Trophoblast cell (in vitro differentiated cells and primary cell): ENCODE results near the gene NVL. TPM values are rescaled to one million over a fixed set of nuclear protein-coding genes. Genes with fewer than 3 reads are reported as not detected.
A peak's percentile ranks its signal among the peaks of the same experiment; 100 is the strongest.

Experiments
- DNase-seq, 2 donors: peaks; one replicate each; pipeline ENCODE4 v3.0.0-alpha.2; 2016
- H2AFZ ChIP-seq: 2 replicates; pipeline ENCODE4 v1.6.1; 2013; ENCODE audit warnings: low read length, moderate library complexity, mild to moderate bottlenecking; ENCODE audit not compliant: insufficient read depth, poor library complexity
- H2AK5ac ChIP-seq: 2 replicates; pipeline ENCODE4 v1.6.1; 2013; ENCODE audit warnings: mild to moderate bottlenecking, low read length
- H2BK120ac ChIP-seq: 2 replicates; pipeline ENCODE4 v1.6.1; 2013; ENCODE audit warnings: low read length, mild to moderate bottlenecking, moderate library complexity; ENCODE audit not compliant: insufficient read depth, poor library complexity
- H2BK12ac ChIP-seq: 2 replicates; pipeline ENCODE4 v1.6.1; 2013; ENCODE audit warnings: mild to moderate bottlenecking, low read length, moderate library complexity
- H2BK5ac ChIP-seq: 2 replicates; pipeline ENCODE4 v1.6.1; 2013; ENCODE audit warnings: low read length, low read depth, moderate library complexity, mild to moderate bottlenecking; ENCODE audit not compliant: poor library complexity
- H3K14ac ChIP-seq: 2 replicates; pipeline ENCODE4 v1.6.1; 2013; ENCODE audit warnings: mild to moderate bottlenecking, low read length
- H3K18ac ChIP-seq: 2 replicates; pipeline ENCODE4 v1.6.1; 2013; ENCODE audit warnings: mild to moderate bottlenecking, low read length
- H3K23ac ChIP-seq: 2 replicates; pipeline ENCODE4 v1.6.1; 2013; ENCODE audit warnings: low read length
- H3K27ac ChIP-seq: 2 replicates; pipeline ENCODE4 v1.5.1; 2013; ENCODE audit warnings: low read depth, mild to moderate bottlenecking, inconsistent platforms, low read length, moderate library complexity
- H3K27me3 ChIP-seq: 2 replicates; pipeline ENCODE4 v1.6.1; 2013; ENCODE audit warnings: inconsistent platforms, mild to moderate bottlenecking, low read length, moderate library complexity; ENCODE audit not compliant: insufficient read depth
- H3K36me3 ChIP-seq, 2 experiments: 1 replicate in 1 of 2; 2 replicates in 1 of 2; pipeline ENCODE4 v1.6.1; 2013; ENCODE audit warnings: low read length in 2 of 2, mild to moderate bottlenecking in 2 of 2, moderate library complexity in 1 of 2; ENCODE audit not compliant: insufficient read depth in 2 of 2, control insufficient read depth in 1 of 2
- H3K4ac ChIP-seq: 2 replicates; pipeline ENCODE4 v1.6.1; 2013; ENCODE audit warnings: low read depth, mild to moderate bottlenecking, low read length, moderate library complexity
- H3K4me1 ChIP-seq, 2 experiments: 1 replicate in 1 of 2; 2 replicates in 1 of 2; pipeline ENCODE4 v1.6.1; 2013; ENCODE audit warnings: low read length in 2 of 2, mild to moderate bottlenecking in 2 of 2, moderate library complexity in 1 of 2; ENCODE audit not compliant: insufficient read depth in 2 of 2, control insufficient read depth in 1 of 2
- H3K4me2 ChIP-seq: 2 replicates; pipeline ENCODE4 v1.6.1; 2013; ENCODE audit warnings: inconsistent platforms, mild to moderate bottlenecking, low read length, moderate library complexity
- H3K4me3 ChIP-seq: 2 replicates; pipeline ENCODE4 v1.5.1; 2013; ENCODE audit warnings: mild to moderate bottlenecking, low read depth, low read length, inconsistent platforms
- H3K79me1 ChIP-seq: one replicate; pipeline ENCODE4 v1.6.1; 2013; ENCODE audit warnings: low read length
- H3K79me2 ChIP-seq: 2 replicates; pipeline ENCODE4 v1.6.1; 2013; ENCODE audit warnings: low read length, mild to moderate bottlenecking; ENCODE audit not compliant: control insufficient read depth, insufficient read depth, poor library complexity
- H3K9ac ChIP-seq: 2 replicates; pipeline ENCODE4 v1.6.1; 2013; ENCODE audit warnings: mild to moderate bottlenecking, low read length
- H3K9me3 ChIP-seq: 2 replicates; pipeline ENCODE4 v1.6.1; 2013; ENCODE audit warnings: low read depth, mild to moderate bottlenecking, control low read depth, inconsistent platforms, low read length; ENCODE audit not compliant: insufficient read depth
- H4K12ac ChIP-seq: 2 replicates; pipeline ENCODE4 v1.6.1; 2013; ENCODE audit warnings: low read depth, mild to moderate bottlenecking, low read length, moderate library complexity
- H4K8ac ChIP-seq: 2 replicates; pipeline ENCODE4 v1.6.1; 2013; ENCODE audit warnings: low read depth, mild to moderate bottlenecking, low read length, moderate library complexity
- H4K91ac ChIP-seq: one replicate; pipeline ENCODE4 v1.6.1; 2013; ENCODE audit warnings: low read depth, mild to moderate bottlenecking, low read length, moderate library complexity
- WGBS: extraction: QIAGEN DNeasy Blood & Tissue Kit; methylation state at CpG from one replicate; pipeline ENCODE4 v1.1.7; 2013; ENCODE audit warnings: missing lambda C conversion rate; ENCODE audit not compliant: insufficient read length, insufficient coverage; ENCODE audit errors: extremely low coverage; 5-methylcytosine and 5-hydroxymethylcytosine counted together
- polyA plus RNA-seq: library from polyadenylated mRNA; stranded (reverse); fragments of 200-250 nt; gene quantifications from 2 replicates; pipeline ENCODE4 v1.2.3, GENCODE V29; 2013

NVL gene
- 26.8 and 27.9 TPM in 2 replicates for polyA plus RNA-seq

DNA sequence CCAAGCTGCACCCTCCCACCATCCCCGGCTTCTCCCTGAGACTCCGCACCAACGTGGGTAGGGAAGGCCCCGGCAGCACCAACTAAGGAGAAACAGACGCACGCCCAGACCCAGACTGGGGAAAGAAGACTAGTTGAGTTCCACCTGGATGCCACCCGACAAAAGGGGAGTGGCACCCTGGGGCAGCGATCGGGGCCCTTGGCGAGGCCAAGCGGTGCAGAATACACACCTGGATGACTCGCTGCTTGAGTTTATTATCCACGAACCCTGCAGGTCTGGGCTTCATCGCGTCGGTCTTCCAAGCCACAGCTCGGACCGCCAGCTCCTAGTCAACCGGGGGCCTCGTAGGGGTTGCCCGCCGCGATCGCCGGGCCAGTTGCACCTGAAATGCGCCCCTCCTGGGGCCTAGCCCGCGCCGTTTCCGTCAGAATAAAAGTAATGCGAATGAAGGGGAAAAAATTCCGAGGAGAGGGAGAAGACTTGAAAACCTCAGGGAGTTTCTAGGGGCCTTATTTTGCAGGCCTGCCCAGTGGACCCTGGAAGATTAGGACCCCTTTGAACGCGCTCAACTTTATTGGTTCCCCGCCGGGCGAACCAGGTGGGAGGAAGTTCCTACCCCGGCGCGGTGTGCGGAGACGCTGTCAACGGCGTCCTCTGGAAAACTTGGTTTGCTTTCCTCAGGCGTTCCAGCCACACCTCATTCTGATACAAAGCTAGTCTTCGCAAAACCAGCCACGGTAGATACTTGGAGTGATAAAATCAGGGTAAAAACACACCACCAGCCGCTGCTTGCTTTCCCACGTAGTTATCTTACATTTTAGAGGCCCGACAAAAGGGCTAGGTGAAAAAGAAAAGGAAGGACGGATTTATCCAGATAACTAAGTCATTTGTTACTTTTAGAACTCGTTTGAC lies at the start of gene NVL:
Gene NVL, minus strand, starts transcription at position 331 of the 912 bp plus-strand sequence. Its CDS starts 45 bp downstream, at position 286.
- Histone ChIP-seq H3K36me3 (peaks cover 0 to 8% of the 10 kb centered on the region in 2 experiments), H2BK120ac (peak within 1 kb of the TSS; percentile 90), H3K27ac (peak within 1 kb of the TSS; percentile 79), H2BK5ac (peak within 1 kb of the TSS; percentile 96), H3K4ac (peak within 1 kb of the TSS; percentile 72), H4K12ac (peak within 1 kb of the TSS; percentile 17), H2AK5ac (no peak within 1 kb of the TSS), H3K27me3 (no peaks in the 10 kb centered on the region), H4K8ac (peak within 1 kb of the TSS; percentile 84), H3K23ac (no peak within 1 kb of the TSS), H3K9me3 (no peaks in the 10 kb centered on the region), H3K18ac (peak within 1 kb of the TSS; percentile 71), H3K79me2 (peaks cover 3% of the 10 kb centered on the region), H3K14ac (peak within 1 kb of the TSS; percentile 43), H4K91ac (peak within 1 kb of the TSS; percentile 86), H3K9ac (peak within 1 kb of the TSS; percentile 93), H3K4me2 (peak within 1 kb of the TSS; percentile 79), H3K4me3 (peak within 1 kb of the TSS; percentile 95), H3K79me1 (peaks cover 6% of the 10 kb centered on the region), H2BK12ac (peak within 1 kb of the TSS; percentile 6), H2AFZ (peak within 1 kb of the TSS; percentile 42), H3K4me1 (peaks cover 0 to 2% of the 10 kb centered on the region in 2 experiments)
- peak; percentile 83 to 92 for DNase-seq
- no CpG with 5 or more reads among the region's 52 CpGs for WGBS

DNA sequence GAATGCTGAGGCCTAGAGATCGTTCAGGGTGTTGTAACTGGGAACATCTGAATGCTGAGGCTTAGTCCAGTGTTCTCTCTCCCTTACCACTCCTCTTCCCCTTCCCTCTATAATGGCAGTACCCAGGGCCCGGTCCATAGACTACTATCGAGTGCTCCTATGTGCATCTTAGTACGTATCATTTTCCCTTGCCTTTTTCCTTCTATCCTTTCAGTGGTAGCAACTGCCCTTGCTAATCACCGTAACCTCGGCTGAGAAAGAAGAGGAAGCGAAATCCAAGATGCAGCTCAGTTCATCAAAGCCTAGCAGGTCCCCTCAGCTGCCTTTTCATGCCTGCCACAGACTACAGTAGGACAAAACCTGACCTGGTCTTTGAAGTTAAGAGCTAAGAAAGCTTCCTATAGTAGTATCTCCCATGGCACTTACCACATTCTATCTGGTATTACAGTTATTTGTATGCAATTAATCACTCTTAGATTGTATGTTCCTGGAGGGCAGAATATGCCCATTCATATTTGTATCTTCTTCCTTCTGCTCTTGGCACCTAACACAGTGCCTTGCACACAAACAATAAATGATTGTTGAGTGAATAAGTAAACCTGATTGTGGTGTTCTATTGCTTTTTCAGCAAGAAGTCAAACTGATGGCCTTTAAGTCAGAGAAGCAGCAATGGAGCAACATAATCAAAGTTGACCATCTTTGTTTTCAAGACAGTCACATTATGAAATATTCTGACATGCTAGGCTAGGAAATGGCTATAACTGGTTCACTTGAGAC lies 49.1 kb upstream of the NVL start:
- no peak overlapping the region for H3K4me3 ChIP-seq
- no peak overlapping the region for H4K91ac ChIP-seq
- no peak overlapping the region for H3K18ac ChIP-seq
- no peaks in the 10 kb centered on the region for H3K79me2 ChIP-seq
- no peak overlapping the region for H3K23ac ChIP-seq
- no peak overlapping the region for H3K4ac ChIP-seq
- H3K36me3 ChIP-seq: peaks cover 3 to 18% of the 10 kb centered on the region in 2 experiments
- H2BK5ac ChIP-seq: no peak overlapping the region
- H3K27ac ChIP-seq: no peak overlapping the region
- no peaks in the 10 kb centered on the region for H3K9me3 ChIP-seq
- H3K9ac ChIP-seq: no peak overlapping the region
- no CpG with 5 or more reads among the region's 7 CpGs for WGBS
- H4K8ac ChIP-seq: no peak overlapping the region
- H3K27me3 ChIP-seq: no peaks in the 10 kb centered on the region
- no peak overlapping the region for H2AFZ ChIP-seq
- H3K4me1 ChIP-seq: peaks cover 4% of the 10 kb centered on the region in 2 experiments
- no peak for DNase-seq
- H3K79me1 ChIP-seq: no peaks in the 10 kb centered on the region
- no peak overlapping the region for H3K14ac ChIP-seq
- no peak overlapping the region for H2BK12ac ChIP-seq
- H2AK5ac ChIP-seq: no peak overlapping the region
- H3K4me2 ChIP-seq: no peak overlapping the region
- H4K12ac ChIP-seq: no peak overlapping the region
- no peak overlapping the region for H2BK120ac ChIP-seq

DNA sequence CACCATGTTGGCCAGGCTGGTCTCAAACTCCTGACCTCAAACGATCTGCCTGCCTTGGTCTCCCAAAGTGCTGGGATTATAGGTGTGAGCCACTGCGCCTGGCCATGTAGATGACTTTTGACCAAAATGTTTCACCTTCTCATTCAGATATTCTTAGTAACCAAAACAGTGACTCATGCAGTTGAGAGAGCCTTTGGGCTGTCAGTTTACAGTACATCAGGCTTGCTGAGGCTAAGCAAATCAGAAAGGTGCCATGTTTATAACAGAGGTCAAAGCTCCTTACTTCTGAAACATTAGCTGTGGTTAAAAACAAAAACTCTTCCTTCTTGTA lies 47.7 kb upstream of the NVL start:
- Histone ChIP-seq H2AFZ (no peak overlapping the region), H2BK5ac (no peak overlapping the region), H3K18ac (no peak overlapping the region), H4K8ac (no peak overlapping the region), H3K4me1 (peaks cover 4% of the 10 kb centered on the region in 2 experiments), H3K36me3 (peaks cover 7 to 21% of the 10 kb centered on the region in 2 experiments), H3K4me2 (no peak overlapping the region), H3K4ac (no peak overlapping the region), H3K14ac (no peak overlapping the region), H2BK120ac (no peak overlapping the region), H3K23ac (no peak overlapping the region), H4K91ac (no peak overlapping the region), H3K27ac (no peak overlapping the region), H3K9me3 (no peaks in the 10 kb centered on the region), H3K79me2 (no peaks in the 10 kb centered on the region), H2AK5ac (no peak overlapping the region), H3K9ac (no peak overlapping the region), H3K79me1 (no peaks in the 10 kb centered on the region), H3K27me3 (no peaks in the 10 kb centered on the region), H3K4me3 (no peak overlapping the region), H4K12ac (no peak overlapping the region), H2BK12ac (no peak overlapping the region)
- no CpG with 5 or more reads among the region's 2 CpGs for WGBS
- DNase-seq: peak; percentile 41 to 58

DNA sequence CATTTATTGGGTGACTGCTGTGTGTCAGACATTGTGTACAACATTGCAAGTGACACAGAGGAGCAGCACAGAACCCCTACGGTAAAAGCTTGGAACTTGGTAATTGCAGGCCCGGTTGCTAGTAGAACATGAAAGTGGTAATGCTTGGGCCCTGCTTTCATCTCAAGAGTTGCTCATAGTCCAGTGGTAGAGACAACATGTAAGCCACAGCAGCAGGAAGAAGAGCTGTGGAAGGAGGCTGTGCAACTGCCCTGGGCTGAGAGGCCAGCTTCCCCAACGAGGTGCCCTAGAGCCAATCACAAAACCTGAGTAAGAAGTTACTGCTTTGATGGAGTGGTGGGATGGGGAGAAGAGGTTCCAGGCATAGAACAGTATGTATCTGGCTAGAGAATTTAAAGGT lies 45.1 kb upstream of the NVL start:
- Histone ChIP-seq H3K27ac (no peak overlapping the region), H3K79me2 (no peaks in the 10 kb centered on the region), H2BK12ac (no peak overlapping the region), H3K18ac (no peak overlapping the region), H3K4ac (no peak overlapping the region), H3K4me3 (no peak overlapping the region), H4K12ac (no peak overlapping the region), H3K27me3 (no peaks in the 10 kb centered on the region), H3K4me2 (no peak overlapping the region), H3K14ac (no peak overlapping the region), H2BK120ac (no peak overlapping the region), H3K23ac (no peak overlapping the region), H3K9ac (no peak overlapping the region), H2AK5ac (no peak overlapping the region), H4K8ac (no peak overlapping the region), H2BK5ac (no peak overlapping the region), H3K9me3 (no peaks in the 10 kb centered on the region), H4K91ac (peak overlapping the region; percentile 32), H3K36me3 (peaks cover 18 to 32% of the 10 kb centered on the region in 2 experiments), H3K79me1 (no peaks in the 10 kb centered on the region), H2AFZ (no peak overlapping the region), H3K4me1 (peaks cover 4% of the 10 kb centered on the region in 2 experiments)
- no CpG with 5 or more reads among the region's 3 CpGs for WGBS
- DNase-seq: peak in 1 of 2 donors; percentile 7
